Stimulated activated CD8-positive, alpha-beta memory T cell treated with anti-CD3 and anti-CD28 coated beads, Interleukin-15, amount 100 ng/mL, for 1 hour (primary cell): ENCODE measurements around the gene PDGFRB.

Experiments used
- DNase-seq: peaks from one replicate; pipeline ENCODE4 v3.0.0-alpha.2; 2020; ENCODE audit warnings: low read depth

The PDGFRB gene

DNA sequence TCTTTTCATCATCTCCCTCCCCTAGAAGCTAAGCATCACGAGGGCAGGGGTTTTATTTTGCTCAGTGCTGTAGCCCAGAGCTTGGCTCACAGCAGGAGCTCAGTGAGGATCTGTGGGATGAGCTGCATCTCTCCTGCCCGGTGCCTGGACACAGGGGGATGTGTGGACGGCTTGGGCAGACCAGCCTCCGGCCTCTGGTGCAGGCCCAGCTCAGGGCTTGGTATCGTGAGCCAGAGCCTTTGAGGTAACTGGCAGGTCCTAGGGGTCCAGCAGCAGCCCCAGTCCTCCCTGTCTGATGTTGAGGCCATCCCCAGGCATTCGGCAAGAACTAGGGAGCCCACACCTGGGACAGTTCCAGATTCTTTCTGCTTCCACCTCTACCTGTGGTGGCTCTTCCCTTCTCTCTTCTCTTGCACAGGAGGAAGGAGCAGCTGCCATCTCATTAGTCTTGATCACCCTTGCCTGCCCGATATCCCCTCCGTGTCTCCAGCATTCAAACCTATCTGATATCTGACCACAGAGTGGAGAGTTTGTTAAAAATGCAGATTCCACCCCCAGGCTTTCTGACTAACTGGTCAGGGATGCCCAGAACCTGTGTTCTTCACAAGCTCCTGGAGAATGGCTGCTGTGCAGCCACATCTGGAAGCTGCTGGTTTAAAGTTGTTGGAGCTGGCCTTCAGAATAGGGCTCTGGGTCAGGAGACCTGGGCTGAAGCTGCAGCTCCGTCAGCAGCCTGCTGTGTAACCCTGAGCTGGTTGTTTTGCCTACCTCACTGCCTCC, 26.3 kb upstream of the PDGFRB start:
- no peak for DNase-seq

DNA sequence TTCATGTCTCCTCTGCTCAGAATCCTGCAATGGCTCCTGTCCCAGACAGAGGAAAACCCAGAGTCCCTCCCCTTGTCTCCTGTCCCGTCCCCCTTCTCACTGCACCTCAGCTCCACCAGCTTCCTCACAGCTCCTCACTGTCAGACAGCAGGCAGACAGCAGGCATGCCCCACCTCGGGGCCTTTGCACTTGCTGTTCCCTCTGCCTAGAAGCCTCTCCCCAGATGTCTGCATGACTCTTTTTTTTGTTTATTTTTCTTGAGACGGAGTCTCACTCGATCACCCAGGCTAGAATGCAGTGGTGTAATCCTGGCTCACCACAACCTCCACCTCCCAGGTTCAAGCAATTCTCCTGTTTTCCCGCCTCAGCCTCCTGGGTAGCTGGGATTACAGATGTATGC, 25.4 kb upstream of the PDGFRB start:
- DNase-seq, result no peak

DNA sequence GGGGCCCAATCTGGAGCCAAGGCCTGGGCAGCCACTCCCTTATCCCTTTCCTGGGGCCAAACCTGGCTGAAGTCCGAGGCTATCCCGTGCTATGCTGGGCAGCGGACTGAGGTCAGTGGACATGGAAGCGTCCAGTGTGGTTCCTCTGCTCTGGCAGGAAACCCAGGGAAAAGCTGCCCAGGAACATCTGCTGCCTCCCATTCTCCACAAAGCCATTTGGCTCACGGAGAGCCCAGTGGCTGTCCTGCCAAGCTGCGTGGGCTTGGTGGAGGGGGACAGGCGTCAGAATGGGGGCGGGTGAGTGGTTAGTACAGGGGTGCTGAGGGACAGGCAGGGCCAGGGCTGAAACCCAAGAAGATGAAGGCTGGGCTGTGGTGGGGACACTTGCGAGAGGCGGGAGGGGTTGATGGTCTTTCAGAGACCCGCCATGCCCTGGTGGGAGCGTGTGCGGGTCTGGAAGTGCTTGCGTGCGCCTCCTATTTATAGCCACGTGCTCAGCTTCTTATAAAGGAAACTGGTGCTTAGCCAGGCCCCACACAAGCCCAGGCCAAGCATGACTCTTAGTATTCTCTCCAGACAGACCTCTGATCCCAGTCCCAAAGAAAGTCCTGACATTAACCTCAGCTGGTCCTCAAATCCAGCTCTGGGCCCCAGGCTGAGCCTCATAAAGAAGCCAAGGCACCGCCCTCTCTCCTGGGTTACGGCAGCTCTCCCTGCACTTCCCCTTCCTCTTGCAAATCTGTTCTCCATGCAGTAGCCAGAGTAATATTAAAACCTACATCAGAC, 24.8 kb upstream of the PDGFRB start:
- DNase-seq, result no peak

DNA sequence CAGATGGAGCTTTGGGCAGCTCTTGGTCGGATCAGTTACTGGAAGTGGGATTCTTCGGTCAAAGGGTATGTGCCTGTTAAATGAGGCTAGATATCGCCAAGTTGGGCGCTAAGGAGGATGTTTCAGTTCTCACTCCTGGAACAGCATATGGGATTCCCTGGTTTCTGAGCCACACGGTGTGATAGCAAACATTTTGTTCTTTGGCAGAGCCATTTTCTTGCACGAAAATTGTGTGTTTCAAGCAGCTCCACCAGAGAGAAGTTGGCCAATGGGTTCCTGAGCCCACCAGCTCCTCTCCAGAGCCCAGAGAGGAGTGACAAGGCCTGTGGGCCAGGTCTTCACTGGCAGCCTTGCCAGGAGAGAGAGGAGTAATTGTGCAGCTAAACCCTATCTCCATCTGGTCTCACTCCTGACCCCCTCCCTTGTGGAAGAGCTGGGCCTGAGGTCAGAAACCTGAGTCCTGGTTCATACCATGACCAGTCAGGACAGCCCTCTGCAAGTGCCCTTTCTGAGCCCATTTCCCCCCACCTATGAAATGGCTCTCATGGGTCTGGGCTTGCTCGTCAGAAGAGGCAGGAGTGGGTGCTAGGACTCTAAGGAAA, 23.5 kb upstream of the PDGFRB start:
- DNase-seq, result no peak

DNA sequence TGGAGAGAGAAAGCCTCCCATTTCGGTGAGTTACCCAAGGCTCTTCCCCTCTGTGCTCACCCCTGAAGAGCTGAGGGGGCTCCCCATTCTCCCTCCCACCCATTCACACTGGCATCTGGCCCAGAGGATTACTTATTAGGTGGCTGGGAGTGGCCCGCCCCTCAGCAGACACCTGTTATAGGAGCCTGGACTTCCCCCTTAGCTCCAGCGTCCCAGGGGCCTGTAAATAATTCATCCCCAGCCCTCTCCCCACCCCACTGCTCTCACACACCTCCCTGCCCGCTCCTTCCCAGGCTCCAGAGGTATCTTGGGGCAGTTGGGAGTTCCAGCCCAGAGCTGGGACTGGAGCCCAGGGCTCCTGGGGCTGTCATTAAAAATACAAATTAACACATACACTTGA, 22.6 kb upstream of the PDGFRB start:
- no peak for DNase-seq

DNA sequence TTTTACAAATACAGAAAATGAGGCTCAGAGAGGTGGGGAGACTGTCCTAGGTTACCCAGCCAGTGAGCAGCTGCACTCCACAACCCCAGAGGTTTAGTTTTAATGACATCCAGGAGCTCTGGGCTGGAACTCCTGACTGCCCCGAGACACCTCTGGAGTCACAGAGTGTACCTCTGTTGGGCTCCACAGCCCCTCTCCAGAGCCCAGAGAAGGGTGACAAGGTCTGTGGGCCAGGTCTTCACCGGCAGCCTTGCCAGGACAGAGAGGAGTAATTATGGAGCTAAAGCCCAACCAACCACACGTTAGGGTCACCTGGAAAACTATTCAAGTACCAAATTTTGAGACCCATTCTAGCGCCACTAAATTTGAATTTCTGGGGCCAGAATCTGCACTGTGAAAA, 22.1 kb upstream of the PDGFRB start:
- no peak for DNase-seq

DNA sequence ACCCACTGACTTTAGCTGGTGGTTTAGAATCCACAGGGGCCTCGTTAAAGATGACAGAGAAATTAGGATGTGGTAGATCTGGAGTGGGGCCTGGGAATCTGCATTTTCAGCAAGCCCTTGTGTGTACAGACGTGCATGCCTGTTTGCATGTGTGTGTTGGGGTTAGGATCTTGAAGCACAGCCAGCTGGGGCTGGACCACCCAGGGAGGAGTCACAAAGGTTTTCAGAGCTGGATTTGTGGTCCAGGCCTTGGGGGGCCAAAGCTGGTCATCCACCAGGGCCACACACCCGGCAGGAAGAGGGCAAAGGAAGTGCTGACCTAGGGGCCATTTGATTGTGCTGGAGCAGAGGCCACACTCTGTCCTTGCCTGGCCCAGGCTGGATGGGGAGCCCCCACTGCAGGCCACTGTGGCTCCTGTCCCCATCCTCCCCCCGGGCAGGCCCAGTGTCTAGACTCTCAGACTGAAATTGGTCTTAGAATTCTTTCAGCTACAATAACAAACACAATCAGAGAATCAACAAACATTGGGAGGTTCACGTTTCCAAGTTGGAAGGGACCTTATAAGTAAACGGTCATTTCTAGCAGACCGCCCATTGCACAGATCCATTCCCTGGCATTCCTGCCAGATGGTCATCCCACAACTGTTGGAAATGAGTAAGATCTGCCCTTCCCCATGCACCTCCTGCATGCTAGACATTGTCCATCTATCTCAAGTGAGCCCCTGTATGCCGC, 21.3 kb upstream of the PDGFRB start:
- no peak for DNase-seq

DNA sequence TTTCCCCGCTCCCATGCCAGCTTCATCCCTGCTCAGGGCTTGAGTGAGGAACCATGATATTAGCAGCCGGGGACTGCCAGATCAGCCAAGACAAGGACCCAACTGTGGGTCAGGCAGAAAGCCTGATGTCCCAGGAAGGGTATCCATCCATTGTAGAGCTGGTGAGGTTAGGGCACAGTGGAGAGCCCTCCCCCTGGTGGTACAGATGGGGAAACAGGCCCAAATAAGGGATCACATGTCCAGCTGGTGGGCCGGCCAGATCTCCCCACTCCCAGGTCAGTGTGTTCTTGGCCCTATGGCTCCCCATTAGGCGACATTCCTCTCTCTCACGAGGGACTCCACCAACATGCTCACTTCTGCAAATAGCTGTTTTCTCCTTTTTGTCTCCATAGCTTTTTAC, 19.9 kb upstream of the PDGFRB start:
- DNase-seq, result no peak

DNA sequence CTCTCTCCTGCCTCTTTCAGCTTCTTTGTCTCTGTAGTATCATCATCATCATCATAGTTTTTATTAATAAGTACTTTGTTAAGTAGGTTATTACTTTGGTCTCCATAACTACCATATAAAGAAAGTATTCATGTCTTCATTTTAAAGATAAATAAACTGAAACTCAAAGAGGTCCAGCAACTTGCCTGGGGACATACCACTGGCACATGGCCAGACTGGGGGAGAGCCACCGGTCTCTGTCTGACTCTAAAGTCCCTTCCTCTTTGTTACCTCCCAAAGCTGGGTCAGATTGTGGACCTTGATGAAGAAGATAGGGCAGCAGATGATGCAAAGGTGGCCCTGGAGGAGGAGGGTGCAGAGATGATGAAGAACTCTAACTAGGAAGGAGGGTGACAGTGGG, 19.4 kb upstream of the PDGFRB start:
- DNase-seq, result no peak

DNA sequence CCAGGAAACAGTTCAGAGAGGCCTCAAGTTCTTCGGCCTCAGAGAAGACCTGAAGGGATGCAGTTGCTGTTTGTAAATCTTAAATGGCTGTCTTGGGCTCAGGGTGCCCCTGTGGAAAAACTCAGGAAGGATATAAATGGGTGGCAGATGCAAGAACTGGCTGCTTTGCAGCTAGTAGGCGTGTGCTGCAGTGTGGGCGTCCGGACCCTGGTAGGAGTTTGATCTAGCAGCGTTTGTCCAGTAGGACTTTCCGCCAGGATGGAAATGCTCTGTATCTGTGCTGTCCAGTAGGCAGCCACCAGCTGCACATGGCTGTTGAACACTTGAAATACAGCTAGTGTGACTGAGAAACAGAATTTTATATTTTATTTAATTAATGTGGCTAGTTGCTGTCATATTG, 18.6 kb upstream of the PDGFRB start:
- DNase-seq, result no peak

DNA sequence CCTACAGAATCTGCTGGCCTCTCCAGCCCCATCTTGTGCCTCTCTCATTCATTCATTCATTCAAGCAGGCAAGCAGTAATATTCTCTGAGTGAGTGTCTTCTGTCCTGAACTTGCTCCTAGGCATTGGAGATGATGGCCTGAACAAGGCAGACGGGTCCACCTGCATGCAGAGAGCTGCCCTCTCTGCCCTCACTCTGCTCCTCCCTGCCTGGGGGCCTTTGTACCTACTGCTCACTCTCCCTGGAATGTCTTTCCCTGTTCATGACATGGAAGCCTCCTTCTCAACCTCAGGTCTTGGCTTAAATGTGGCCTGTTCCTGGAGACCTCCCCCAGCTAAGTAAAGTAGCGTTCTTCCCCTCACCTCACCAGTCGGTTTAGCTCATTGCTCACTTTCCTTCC, 17.5 kb upstream of the PDGFRB start:
- DNase-seq, result no peak

DNA sequence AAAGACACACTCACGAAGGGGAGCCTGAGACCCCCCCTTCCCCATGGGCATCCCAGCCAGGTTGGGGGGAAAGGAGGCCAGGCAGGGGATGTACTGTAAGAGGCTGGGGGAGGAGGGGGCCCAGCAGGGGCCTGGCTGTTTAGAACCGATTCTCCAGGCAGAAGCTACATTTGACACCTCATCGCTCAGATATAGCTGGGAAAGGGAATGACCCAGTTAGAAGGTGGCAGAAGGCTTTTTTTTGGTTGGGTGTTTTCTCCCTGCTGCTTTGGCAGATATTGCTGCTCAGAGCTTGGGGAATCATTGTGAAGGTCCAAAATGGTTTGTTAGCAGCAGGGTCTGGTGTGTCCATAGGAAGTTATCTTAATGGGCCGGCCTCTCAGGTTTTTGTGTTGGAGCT, 16.9 kb upstream of the PDGFRB start:
- DNase-seq, result no peak

DNA sequence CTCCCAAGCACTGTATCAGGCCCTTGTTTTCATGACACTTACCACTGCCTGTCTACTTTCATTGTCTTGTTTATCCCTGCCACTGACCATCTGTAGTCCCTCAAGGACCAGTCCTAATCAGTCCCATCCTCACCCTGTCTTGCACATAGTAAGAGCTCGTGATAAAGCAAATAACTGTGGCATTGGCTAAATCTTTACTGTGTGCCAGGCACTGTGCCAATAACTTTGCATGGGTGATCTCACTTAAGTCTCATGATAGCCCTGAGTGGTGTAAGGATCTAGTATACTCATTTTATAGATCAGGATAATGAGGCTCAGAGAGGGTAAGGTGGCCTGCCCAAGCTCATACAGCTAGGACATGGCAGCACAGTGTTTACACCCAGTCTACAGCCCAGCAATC, 16.5 kb upstream of the PDGFRB start:
- DNase-seq, result no peak

DNA sequence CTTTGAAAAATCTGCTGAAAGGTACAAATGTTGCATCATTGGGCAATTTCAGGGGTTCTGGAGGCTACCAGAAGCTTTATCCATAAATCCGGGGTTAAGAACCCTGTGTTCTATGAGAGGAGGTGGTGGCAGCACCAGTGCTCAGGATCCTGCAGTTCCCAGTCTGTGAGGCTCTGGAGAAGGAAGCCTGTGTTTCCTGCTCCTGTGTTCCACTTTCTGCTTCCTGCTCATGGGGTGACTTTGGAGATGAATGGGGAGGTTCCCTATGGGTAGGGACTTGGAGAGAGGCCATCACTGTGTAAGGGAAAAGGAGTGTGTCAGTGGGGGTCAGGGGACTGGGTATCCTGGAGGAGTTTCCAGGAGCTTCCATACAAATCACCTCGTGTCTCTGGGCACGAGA, 13.2 kb upstream of the PDGFRB start:
- no peak for DNase-seq

DNA sequence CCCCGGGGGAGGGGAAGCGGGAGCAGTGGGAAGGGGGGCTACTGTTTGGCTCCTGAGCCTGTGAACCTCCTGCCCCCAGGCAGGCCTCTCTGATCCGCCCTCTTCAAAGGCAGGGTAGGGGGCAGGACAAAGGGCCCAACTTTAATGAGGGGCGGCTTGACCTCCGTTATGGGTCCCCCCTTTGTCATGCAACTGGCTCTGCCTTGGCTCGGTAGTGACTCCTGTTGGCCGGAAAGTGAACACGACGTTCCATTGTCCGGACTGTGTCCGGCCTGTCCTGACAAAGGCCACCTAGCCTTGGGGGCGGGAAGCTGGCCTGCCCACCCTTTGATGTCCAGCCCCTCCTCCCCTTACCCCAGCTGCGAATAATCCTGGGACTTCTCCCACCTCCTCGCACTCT, 12.3 kb upstream of the PDGFRB start:
- no peak for DNase-seq

DNA sequence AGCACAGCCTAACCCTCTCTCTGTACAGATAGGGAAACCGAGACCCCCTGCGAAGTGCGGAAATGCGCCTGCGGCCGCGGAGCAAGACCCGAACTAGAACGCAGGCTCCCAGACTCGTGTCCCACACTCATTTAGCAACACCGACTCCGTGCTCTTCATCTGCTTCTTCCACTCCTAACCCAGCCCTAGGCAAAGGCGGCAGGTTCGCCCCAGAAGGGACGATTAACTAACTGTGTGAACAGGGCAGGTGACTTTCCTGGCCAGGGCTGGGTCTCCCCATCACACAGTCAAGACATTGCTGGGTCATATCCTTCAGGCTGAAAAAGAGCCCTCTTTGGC, 11.8 kb upstream of the PDGFRB start:
- DNase-seq, result no peak

DNA sequence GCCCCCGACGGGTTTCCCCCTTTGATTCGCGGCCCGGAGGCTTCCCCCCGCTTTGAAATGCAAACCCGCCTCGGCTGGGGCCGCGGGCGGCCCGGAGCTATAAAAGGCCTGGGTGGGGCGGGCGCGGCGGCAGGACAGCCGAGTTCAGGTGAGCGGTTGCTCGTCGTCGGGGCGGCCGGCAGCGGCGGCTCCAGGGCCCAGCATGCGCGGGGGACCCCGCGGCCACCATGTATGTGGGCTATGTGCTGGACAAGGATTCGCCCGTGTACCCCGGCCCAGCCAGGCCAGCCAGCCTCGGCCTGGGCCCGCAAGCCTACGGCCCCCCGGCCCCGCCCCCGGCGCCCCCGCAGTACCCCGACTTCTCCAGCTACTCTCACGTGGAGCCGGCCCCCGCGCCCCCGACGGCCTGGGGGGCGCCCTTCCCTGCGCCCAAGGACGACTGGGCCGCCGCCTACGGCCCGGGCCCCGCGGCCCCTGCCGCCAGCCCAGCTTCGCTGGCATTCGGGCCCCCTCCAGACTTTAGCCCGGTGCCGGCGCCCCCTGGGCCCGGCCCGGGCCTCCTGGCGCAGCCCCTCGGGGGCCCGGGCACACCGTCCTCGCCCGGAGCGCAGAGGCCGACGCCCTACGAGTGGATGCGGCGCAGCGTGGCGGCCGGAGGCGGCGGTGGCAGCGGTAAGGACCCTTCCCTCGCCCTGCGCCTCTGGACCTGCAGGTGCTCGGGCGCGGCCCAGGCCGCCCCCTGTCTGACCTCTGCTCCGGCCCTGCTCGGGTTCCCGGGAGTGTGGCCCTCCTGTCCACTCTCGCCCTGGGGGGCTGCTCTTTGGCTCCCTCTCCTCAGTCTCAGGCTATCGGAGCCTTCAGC, 11.2 kb upstream of the PDGFRB start, which contains the start of gene CDX1:
Gene CDX1 (plus strand): TSS at position 129 of the 862 bp plus-strand sequence. CDS start 99 bp downstream, at position 228.
- no peak for DNase-seq

DNA sequence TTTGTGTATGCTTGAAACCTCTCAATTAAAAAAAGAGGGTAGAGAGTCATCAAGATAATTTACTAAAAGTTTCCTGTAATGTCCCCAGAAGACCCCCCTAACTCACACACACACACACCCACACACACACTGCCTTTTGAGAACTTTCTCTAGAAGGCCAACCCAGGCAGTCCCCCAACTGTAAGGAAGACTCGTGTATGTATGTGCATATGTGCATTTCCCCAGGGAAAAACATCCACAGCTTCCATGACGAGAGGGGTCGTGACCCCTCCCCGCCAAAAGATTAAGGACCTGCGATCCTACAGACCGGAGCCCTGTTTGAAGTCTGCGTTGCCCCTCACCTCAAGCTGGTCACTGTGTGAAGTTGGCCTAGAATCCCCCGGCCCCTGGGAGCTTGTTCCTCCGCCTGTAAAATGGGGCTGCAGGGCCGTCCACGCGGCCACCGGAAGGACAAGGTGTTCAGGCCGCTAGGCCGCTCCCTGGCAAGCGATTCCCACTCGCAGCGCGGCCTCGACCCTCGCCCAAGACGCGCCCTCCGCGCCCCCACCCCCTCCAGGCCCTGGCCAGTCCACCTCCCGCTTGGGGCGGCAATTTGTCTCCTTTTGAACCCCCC, 10.5 kb upstream of the PDGFRB start:
- DNase-seq, result no peak

DNA sequence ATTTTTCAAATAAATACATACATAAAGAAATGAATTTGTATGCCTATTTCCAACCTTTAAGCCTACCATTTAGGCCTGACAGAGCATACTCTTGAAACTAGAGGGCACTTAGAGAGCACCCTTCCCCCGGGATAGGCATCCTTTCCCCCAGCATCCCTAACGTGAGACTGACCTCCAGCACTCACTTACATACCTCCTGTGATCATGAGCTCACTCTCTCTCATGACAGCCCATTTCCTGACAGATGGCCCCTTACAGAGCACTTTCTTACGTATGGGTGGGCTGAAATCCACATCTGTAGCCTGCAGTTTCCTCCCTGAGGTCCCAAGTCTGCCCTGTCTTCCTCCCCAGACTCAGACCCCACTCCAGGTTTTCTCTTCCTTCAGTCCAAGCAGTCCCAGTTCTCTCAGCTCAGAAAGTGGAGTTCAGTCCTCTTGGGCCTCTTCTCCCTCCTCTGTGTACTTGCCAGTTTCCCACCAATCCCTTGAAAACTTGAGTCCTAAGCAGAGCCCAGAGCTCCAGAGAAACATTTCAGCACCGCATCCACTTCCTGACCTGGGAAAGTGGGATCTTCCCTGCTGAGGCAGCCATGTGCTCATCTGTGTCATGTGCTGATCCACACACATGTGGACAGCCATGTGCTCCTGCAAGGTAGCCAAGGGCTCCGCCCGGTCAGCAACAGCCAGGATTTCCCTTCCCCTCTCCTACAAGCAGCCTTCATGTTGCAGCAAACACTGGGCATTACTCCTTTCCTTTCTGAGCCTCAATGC, 8.8 kb upstream of the PDGFRB start:
- no peak for DNase-seq

DNA sequence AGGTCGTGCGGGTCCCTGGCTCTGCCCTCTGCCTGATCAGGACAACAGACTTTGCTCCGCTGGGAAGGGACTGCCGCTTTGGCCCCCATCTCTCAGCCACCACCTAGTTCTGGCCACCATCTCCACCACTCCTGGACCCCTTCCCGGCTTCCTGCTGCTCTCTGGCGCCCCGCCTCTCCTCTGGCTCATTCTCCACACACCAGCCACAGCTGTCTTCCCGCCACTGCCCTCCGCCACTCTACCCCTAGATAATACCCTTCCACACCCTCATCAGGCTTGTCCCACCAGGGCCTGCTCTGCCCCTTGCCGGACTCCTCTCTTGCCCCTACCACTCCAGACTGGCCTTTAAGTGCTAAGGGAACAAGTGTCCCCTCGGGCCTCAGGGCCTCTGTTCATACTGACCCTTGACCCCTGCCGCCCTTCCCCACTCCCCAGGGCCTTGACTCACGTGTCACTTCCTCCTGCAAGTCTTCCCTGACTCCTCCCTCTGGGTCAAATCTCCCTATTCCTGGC, 8.0 kb upstream of the PDGFRB start:
- DNase-seq, result no peak
